WI38 (cell line): Measurements from ENCODE around the gene MRPL11.

Source experiments
- H3K4me3 ChIP-seq: 2 replicates; pipeline ENCODE4 v1.5.1; 2011; ENCODE audit warnings: low read depth, mild to moderate bottlenecking, control low read depth, low read length
- TF ChIP-seq, protein P1 (sequence below): IDR thresholded peaks from 2 replicates; pipeline ENCODE4 v1.5.1; 2012; ENCODE audit warnings: low read depth, mild to moderate bottlenecking, control low read depth, low read length

MRPL11 gene

DNA sequence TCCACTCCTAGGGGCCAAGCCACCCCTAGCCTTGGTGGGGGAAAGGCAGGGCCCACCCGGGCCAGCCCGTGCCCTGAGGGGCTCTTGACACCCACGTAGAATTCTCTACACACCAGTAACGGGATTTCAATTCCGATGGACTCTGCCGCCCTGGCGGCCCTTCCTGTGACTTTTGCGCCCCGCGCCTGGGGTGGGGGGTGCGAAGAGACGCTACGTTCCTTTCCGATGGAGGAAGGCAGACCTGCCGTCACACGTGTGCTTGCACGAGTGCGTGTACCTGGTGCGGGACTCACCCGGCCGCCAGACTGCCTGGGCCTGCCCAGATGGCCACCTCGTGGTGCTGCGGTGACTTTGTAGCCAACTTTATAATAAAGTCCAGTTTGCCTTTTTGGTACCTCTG is 12.3 kb downstream of the MRPL11 start:
- H3K4me3 ChIP-seq, result no peak overlapping the region
- TF ChIP-seq, protein P1, sequence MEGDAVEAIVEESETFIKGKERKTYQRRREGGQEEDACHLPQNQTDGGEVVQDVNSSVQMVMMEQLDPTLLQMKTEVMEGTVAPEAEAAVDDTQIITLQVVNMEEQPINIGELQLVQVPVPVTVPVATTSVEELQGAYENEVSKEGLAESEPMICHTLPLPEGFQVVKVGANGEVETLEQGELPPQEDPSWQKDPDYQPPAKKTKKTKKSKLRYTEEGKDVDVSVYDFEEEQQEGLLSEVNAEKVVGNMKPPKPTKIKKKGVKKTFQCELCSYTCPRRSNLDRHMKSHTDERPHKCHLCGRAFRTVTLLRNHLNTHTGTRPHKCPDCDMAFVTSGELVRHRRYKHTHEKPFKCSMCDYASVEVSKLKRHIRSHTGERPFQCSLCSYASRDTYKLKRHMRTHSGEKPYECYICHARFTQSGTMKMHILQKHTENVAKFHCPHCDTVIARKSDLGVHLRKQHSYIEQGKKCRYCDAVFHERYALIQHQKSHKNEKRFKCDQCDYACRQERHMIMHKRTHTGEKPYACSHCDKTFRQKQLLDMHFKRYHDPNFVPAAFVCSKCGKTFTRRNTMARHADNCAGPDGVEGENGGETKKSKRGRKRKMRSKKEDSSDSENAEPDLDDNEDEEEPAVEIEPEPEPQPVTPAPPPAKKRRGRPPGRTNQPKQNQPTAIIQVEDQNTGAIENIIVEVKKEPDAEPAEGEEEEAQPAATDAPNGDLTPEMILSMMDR, result no peak

DNA sequence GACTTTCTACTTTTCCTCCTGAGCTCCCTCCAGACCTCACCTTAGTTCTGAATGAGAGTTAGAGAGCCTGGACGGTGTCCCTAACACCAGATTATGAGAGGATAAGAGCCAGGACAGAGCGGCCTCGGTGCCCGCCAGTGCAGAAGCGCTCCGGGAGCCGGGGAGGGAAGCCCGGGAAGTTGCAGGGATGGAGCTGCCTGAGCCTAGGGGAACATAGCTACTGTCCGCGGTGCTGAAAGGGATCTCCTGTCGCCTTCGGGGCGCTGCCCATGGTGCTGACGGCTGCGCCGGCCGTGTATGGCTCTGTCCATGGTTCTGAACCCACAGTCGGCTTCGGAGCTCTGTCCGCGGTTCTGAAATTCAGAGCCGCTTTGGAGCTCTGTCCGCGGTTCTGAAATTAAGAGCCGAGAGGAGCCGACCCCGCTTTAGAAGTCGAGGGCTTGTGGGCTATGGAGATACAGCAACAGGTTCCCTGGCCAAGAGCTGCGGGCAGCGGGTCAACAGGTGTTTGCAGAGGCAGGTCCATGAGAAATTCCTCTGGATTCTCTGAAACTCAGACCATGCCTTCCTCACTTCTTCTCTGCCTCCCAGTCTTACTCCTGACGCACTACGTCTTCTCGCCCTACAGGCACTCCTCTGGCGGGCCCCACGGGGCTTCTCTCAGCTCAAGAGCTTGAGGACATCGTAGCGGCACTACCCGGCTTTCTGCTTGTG is 17.0 kb downstream of the MRPL11 start:
- TF ChIP-seq, protein P1, result no peak
- no peak overlapping the region for H3K4me3 ChIP-seq

DNA sequence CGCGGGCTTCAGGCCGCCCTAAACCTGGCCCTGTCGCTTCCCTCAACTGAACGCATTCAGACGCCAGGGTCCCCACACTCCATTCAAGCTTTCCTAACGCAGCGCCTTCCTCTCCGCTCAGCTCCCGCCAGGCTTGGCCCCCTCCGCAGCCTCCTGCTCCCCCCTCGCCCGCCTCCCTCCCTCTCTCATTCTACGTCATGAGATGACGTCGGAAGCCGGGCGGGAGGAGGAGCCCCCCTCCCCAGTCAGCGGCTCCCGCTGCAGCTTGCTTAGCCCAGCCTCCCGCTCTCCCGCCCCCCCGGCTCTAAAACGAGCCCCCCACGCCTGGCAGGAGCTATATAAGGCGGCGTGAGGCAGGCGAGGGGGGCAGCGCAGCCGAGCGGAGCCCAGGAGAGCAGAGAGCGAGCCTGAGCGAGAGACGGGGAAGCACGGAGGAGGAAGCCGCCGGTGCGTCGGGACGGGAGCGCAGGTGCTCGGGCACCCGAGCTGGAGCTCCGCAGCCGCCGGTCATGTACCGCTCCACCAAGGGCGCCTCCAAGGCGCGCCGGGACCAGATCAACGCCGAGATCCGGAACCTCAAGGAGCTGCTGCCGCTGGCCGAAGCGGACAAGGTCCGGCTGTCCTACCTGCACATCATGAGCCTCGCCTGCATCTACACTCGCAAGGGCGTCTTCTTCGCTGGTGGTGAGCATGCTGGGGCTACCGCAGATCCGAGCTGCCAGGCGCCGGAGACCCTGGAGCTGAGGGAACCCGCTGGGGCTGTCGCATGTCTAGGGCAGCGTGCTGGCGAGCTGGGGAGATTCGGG is 17.8 kb downstream of the MRPL11 start, which contains the start of gene NPAS4:
Gene NPAS4 (plus strand): TSS at position 365 of the 806 bp plus-strand sequence. CDS start 145 bp downstream, at position 510.
- H3K4me3 ChIP-seq, result no peak within 1 kb of the TSS
- TF ChIP-seq, protein P1, result no peak

DNA sequence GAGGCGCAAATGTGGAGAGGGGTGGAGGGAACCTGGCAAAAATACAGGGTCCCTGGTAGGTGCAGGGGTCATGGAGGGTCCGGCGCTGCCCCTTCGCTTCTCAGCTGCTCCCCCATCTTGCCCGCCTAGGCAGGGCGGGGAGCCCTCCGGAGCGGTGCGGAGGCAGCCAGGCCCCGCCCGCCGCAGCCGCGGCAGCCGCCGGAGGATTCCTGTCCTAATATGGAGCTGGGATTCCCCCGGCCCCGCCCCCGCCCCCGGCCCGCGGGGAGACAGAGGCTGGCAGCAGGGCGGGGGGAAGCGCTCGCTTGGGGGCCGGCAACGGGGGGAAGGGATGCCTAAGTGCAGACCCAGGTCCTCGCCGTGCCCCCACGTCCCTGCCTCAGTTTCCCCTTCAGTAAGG is 18.8 kb downstream of the MRPL11 start:
- TF ChIP-seq, protein P1, result no peak
- H3K4me3 ChIP-seq, result no peak overlapping the region

DNA sequence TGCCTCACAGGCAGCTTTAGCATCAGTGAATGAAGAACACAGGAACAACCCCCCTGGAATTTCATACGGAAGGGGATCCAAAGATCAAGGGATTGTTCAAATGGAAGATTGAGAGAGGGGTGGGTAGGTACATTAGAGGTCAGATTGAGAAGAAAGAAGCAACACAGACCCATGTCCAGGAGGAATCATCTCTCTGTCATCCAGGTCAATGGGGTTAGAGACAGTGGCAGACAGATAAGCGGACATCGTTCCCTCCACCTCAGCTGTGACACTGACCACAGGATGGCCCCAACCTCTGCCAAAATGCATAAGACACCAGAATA is 19.7 kb downstream of the MRPL11 start:
- no peak overlapping the region for H3K4me3 ChIP-seq
- TF ChIP-seq, protein P1, result no peak

DNA sequence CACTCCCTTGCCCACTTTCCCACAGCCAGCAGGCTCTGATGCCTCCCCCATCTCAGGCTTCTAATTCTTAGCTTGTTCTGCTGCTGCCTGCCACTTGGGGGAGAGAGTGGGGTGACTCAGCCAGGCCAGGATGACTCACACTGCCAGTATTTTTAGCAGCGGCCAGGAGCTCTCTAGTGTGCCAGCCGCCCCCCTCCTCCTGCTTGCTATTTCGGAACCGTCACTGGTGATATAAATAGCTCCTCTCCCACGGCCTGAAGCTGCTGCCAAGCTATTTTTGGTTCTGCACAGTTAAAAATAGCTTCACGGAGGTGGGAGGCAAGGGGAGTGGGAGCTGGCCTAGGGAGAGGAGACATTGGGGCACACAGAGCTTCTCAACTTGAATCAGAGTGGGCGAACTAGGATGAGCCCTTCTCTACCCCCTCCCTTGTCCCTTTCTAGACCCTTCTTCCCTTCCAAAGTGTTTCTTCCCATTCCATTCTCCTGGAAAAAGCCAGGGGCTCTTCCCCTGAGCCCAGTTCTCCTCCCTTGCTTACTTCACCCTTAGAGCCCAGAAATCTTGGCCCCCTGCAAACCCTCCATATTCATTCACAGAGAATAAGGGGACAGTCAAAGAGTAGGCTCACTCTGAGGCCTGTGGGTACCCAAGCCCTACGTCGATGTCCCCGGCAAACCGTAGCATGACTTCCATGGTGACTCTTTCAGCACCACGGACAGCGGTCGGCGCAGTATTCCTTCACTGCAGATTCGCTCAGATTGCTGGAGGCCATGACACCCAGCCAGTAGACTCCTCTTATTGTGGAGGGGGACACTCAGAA is 20.3 kb downstream of the MRPL11 start:
- no peak overlapping the region for H3K4me3 ChIP-seq
- TF ChIP-seq, protein P1, result peak; percentile 56
